Right forelimb (tissue), 1 donor: ENCODE measurements around the gene CTBP2.
"Not testable (repeated sequence)": the region's sequence is repeated elsewhere in the genome, so short reads cannot be mapped to it uniquely, and the experiment has no call there.

Experiments
- DNase-seq: peaks from one replicate; pipeline ENCODE4 v3.0.0-alpha.2; 2018

Gene CTBP2

GRCh38 chr10:124990671-124991625 lies 169.4 kb downstream of the CTBP2 start:
- DNase-seq = no peak

GRCh38 chr10:124989526-124989925 lies 170.8 kb downstream of the CTBP2 start:
- DNase-seq = no peak

DNA sequence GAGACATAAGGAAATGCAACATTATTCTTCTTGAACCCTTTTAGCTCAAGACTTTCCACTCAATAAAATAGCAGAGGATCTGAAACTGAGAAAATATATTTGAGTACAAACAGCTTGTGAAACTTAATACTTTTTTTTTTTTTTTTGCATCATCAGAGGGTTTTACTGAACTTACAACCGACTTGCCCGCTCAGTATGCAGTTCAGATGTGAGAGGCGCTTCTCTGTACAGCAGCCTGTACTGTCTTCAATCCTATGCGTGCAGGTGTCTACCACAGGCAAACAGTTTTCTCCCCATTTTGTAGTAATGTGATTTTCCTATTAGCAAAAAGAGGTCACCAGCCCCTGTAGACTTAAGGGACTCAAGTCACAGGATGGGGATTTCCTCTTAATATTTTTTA lies 171.6 kb downstream of the CTBP2 start:
- not testable (repeated sequence) for DNase-seq

- no peak for DNase-seq
Measured at GRCh38 chr10:124987788-124988187, 172.6 kb downstream of the CTBP2 start.

GRCh38 chr10:124985162-124985561 lies 175.2 kb downstream of the CTBP2 start:
- no peak for DNase-seq

DNA sequence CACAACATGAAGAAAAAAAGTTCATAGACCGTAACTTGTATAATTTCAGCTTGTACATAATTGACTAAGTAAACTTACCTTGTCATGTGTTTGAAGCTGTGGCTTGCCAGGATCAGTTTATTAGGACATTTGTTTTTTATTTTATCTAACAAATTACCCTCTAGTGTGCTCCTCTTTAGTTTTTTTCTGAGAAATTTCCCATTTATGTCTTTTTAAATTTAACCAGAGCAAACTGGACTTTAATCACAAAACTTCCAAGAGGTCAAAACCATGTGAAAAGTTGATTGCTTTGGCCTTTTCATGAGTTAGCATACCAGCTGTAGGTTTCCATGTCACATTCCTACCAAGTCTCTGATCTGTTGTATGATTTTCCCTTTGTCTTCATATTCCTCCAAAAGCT lies 176.0 kb downstream of the CTBP2 start:
- DNase-seq = no peak

DNA sequence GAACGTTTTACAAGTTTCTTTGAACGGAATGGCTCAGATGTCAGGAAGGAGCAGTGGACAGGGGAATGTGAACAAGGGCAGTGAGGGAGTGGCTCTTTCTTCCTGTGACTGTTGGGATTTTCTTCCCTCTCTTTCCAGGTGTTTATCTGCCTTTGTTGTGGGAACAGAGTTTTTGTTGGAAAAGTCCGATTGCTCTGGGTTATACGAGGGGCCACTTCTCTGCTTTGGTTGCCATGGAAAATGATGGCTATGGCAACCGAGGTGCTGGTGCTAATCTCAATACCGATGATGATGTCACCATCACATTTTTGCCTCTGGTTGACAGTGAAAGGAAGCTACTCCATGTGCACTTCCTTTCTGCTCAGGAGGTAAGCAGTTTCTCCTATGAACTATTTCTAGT lies 177.0 kb downstream of the CTBP2 start:
- DNase-seq = no peak

DNA sequence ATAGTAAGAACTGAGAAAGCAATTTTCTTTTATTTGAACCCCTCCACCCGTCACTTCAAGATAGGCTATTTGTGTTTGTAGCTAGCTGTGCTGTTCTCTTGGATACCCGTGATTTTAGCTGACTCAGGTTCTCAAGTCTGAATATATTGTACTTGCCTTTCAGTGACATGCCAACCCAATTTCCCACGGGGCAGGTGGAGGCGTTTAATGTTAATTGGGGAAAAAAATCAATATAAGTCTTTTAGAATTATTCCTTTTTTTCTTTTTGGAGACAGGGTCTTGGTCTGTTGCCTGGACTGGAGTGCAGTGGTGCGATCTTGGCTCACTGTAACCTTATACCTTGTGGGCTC lies 182.0 kb downstream of the CTBP2 start:
- DNase-seq = no peak

GRCh38 chr10:124977648-124978375 lies 182.6 kb downstream of the CTBP2 start:
- DNase-seq = no peak

DNA sequence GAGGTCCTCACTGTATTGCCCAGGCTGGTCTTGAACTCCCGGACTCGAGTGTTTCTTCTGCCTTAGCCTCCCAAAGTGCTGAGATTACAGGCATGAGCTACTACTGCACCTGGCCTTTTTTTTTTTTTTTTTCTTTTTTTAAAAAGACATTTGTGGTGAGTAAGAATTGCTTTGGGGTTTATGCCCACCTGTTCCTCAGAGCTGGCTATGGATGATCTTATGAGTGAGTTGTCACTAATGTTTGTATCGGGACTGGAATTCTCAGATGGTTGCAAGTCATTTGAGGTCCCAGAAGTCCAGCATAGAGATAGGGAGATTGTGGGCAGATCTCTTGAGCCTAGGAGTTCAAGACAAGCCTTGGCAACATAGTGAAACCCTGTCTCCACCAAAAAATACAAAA lies 183.2 kb downstream of the CTBP2 start:
- no peak for DNase-seq

GRCh38 chr10:124975977-124976514 lies 184.3 kb downstream of the CTBP2 start:
- DNase-seq = no peak

- no peak for DNase-seq
Measured at GRCh38 chr10:124974131-124974530, 186.2 kb downstream of the CTBP2 start.

DNA sequence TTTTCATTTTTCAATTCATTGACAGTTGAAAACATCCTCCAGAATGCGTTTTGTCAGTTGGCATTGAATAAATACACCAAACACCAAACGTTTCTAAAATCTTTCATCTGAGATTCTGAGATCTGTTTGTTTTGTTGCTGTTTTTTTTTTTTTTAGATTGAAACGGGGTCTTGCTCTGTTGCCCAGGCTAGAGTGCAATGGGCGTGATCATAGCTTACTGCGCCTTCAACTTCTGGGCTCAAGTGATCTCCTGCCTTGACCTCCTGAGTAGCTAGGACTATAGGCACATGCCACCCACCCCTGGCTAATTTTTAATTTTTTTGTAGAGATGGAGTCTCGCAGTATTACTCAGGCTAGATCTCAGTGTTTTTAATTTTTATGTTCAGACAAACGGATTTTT lies 187.7 kb downstream of the CTBP2 start:
- DNase-seq = no peak

DNA sequence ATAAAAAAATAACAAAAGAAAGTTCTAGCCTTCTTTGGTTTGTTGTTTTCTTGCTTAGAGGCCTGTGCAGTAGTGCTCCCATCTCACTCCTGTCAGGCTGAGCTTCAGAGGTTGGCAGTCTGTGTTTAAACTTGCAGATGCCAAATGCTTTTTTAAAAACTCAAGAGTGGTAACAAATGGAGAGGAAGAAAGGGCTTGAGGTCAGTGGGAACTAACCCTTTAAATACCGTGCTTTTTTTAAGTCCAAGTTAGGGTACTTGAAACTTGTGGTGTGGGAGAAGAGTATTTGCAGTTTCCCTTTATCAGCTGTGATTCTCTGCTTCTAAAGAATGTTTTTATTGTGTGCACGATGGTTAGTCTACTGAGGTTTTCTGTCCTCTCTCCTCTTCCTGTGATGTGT lies 189.1 kb downstream of the CTBP2 start:
- no peak for DNase-seq

DNA sequence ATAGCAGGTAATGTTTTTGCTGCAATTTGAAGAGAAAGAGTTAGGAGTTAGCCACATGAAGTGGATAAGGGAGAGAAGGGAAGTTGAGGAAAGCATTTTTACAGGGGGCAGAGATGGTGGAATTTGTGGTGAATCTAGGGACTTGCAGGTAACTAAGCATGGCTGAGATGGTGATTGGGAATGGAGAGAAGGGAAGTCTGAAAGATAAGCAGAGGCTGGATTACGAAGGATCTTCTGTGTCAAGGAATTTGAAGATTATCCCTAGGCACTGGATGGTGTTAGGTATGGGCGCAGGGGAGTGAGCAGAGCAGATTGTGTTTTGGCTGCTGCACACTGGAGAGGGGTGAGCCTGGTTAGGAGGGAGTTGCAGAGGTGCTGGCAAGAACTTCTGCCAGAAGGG lies 193.1 kb downstream of the CTBP2 start:
- DNase-seq = no peak

DNA sequence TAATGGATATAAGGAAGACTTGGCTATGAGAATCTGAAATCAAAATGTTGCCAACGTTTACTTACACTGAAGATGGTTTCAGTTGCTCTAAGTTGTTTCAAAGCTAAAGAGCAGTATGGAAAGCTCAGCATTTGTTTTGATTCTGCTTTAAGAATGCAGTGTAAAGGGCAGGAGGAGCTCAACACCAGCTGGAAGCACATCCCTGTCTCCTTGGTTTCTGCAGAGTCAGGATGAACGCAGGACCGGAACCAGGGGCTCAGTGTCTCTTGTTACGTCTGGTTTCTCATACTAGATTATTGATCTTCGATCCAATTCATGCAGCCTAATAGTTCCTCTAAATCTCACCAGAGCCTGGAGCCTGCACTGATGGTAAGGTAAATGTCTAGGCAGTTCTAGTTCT lies 194.4 kb downstream of the CTBP2 start:
- no peak for DNase-seq

DNA sequence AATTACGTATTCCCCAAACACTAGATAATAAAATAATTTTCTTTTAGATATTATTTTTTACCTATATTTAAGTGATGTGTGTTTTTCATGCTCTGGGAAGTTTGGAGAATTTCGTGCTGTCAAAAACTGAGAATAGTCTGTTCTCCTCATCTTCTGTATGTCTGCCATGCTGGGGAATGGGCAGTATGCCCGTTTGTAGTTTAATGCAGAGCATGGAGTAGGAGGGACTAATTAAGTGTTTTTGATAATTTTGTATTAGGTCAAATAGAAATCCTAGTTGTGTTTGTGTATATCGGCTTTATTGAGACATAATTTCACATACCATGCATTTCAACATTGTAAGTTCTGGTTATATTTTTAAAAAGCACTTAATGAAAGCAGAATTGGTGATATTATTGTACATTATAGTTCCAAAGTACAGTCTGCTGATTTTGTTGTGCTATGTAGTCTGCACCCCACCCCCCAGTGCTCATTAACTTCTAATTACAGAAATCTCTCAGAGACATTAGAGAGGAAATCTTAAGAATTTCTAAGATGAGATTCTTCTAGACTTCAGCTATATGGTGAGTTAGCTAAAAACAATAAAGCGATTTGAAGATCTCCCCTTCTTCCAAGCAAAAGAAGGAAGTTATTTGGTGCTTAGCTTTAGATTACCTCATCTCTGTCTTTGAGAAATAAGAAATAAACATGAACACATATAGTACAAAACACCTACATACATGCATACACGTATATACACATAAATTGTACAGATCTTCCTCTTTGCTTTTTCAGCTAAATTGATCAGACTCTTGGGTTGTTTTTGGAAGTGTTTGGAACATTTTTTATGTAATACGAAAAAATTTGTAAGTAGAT lies 196.3 kb downstream of the CTBP2 start:
- DNase-seq = no peak

DNA sequence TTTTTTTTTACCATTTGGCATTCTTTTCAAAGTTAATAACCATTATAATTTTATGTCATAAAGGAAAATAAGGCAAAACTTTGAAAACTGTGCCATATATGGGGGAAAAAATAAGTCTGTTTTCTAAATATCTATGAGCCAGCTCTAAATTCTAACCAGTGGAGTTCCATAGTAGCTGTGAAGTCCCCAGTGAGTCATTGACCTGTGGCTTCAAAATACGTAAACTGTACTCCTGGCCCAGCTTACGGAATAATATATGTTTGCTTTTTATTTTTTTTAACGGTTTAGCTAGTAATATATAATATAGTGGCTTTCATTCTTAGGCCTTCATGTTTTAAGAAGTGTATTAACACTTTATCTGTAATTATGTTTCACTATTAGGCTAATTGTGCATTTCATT lies 197.9 kb downstream of the CTBP2 start:
- DNase-seq = no peak

DNA sequence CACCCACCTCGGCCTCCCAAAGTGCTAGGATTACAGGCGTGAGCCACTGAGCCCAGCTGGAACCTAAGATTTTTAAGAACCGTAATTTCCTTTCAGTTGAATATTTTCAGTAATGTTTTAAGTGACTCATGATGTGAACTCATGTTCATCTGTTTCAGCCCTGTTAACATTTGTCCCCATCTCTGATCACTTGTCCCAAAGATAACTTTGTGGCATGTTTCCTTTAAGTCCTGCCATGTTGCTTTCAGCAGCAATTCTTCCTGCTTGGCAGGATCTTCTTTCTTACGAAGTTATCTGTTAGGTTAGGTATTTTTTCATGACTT lies 199.2 kb downstream of the CTBP2 start:
- DNase-seq = no peak

- no peak for DNase-seq
Measured at GRCh38 chr10:124959564-124959963, 200.8 kb downstream of the CTBP2 start.

DNA sequence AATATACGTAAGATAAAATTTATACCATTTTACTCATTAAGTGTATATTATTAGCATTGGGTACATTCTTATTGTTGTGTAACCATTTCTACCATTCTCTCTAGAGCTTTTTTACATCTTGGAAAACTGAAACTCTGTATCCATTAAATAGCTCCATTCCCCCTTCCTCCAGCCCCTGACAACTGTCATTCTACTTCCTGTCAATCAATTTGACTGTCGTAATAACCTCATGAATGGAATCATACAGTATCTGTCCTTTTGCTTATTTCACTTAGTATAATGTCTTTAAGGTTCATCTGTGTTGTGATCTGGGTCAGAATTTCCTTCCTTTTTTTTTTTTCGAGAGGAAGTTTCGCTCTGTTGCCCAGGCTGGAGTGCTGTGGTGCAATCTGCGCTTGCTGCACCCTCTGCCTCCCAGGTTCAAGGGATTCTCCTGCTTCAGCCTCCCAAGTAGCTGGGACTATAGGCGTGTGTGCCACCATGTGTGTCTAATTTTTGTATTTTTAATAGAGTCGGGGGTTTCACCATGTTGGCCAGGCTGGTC lies 202.9 kb downstream of the CTBP2 start:
- no peak for DNase-seq

DNA sequence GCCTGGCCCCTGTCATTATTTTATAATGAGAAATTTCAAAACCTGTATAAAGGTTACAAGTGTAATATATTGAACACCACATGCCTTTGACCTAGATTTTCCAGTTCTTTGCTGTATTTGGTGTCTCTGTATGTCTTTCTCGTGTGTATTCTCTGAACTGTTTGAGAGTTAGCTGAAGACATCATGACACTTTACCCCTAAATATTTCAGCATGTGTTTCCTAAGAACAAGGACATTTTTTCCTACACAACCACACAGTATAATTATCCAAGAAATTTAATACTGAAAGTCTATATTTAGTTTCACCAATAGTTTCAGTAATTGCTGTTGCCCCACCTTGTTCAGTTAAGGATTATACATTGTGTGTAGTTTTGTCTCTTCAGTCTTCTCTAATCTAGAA lies 203.6 kb downstream of the CTBP2 start:
- no peak for DNase-seq

- no peak for DNase-seq
Measured at GRCh38 chr10:124955868-124956267, 204.5 kb downstream of the CTBP2 start.
